Eye (tissue), 1 donor: ENCODE data around the gene CAMK1.
A peak's percentile ranks its signal among the peaks of the same experiment; 100 is the strongest.
"Not testable (repeated sequence)": the region's sequence is repeated elsewhere in the genome, so short reads cannot be mapped to it uniquely, and the experiment has no call there.

Source experiments
- DNase-seq: peaks from one replicate; pipeline ENCODE4 v3.0.0-alpha.2; 2015

Gene CAMK1

GRCh38 chr3:9792405-9793160 lies 22.8 kb upstream of the CAMK1 start, which contains the start of the genes ARPC4 and TADA3:
ARPC4 (plus strand) TSS chr3:9793082; CDS start chr3:9793122, 40 bp downstream.
TADA3 (minus strand) TSS chr3:9792473; CDS start chr3:9791466, 1,007 bp downstream.
- peak; percentile 99 for DNase-seq

- no peak for DNase-seq
Observed at GRCh38 chr3:9791790-9792404, 22.1 kb upstream of the CAMK1 start.

- DNase-seq = no peak
Observed at GRCh38 chr3:9791127-9791526, 21.4 kb upstream of the CAMK1 start.

GRCh38 chr3:9787714-9788113 lies 18.0 kb upstream of the CAMK1 start:
- no peak for DNase-seq

- DNase-seq = no peak
Observed at GRCh38 chr3:9786825-9787669, 17.3 kb upstream of the CAMK1 start.

GRCh38 chr3:9786209-9786739 lies 16.5 kb upstream of the CAMK1 start:
- DNase-seq = no peak

- no peak for DNase-seq
Observed at GRCh38 chr3:9785602-9786001, 15.9 kb upstream of the CAMK1 start.

GRCh38 chr3:9784965-9785364 lies 15.2 kb upstream of the CAMK1 start:
- DNase-seq = no peak

- no peak for DNase-seq
Observed at GRCh38 chr3:9783954-9784353, 14.2 kb upstream of the CAMK1 start.

GRCh38 chr3:9782770-9783169 lies 13.0 kb upstream of the CAMK1 start:
- DNase-seq = no peak

- no peak for DNase-seq
Observed at GRCh38 chr3:9781978-9782603, 12.3 kb upstream of the CAMK1 start.

GRCh38 chr3:9781551-9781950 lies 11.8 kb upstream of the CAMK1 start:
- DNase-seq = no peak

GRCh38 chr3:9780910-9781309 lies 11.2 kb upstream of the CAMK1 start:
- no peak for DNase-seq

GRCh38 chr3:9780458-9780812 lies 10.7 kb upstream of the CAMK1 start:
- DNase-seq = no peak

GRCh38 chr3:9779721-9780457 lies 10.1 kb upstream of the CAMK1 start:
- no peak for DNase-seq

GRCh38 chr3:9779075-9779593 lies 9.4 kb upstream of the CAMK1 start:
- DNase-seq = no peak

- DNase-seq = no peak
Observed at GRCh38 chr3:9778143-9779074, 8.7 kb upstream of the CAMK1 start.

GRCh38 chr3:9777694-9778021 lies 7.9 kb upstream of the CAMK1 start:
- no peak for DNase-seq

GRCh38 chr3:9776896-9777693 lies 7.3 kb upstream of the CAMK1 start:
- DNase-seq = no peak

GRCh38 chr3:9771007-9771406 lies 1.3 kb upstream of the CAMK1 start:
- not testable (repeated sequence) for DNase-seq
